ENCODE data around the gene MIF.

The MIF gene

DNA sequence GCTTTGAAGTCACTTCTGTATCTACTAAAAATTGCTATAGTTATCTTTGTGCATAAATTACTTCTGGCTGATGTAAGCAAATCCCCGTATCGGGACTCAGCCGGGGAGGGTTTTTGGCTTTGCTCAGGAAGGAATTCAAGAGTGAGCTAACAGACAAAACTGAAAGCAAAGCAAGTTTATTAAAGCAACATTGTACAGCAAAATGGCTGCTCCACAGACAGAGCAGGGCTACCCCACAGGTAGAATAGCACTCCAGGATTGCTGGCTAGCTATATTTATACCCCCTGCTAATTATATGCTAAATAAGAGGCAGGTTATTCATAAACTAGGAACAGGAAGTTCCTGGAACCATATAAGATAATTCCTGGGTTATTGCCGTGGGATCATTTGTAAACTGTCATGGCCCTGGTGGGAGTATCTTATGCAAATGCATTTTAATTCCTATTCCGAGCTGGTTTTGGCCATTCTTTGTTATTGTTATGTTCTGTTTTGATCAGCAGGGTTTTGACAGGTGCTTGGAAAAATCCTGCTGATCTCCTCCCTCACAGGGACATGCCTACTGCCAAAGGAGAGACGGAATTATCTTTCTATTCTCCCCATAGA lies 15.2 kb downstream of the MIF start:
- Histone ChIP-seq H4K20me1 (ENCODE audit: insufficient read depth, low read length) (no peaks in the 10 kb centered on the region), H3K4me3 (ENCODE audit: low read depth in 1 of 2, low read length in 2 of 2) (no peak overlapping the region), H3K79me2 (ENCODE audit: insufficient read depth, low read length) (peaks cover 5% of the 10 kb centered on the region; the same call in 1 of the 2 replicates), H3K27ac (ENCODE audit: low read length) (no peak overlapping the region), H3K4me1 (ENCODE audit: insufficient read depth, low read length) (peaks cover 14% of the 10 kb centered on the region), H3K9me3 (ENCODE audit: insufficient read depth, low read length, severe bottlenecking) (no peaks in the 10 kb centered on the region), H3K9ac (ENCODE audit: low read depth, low read length) (no peak overlapping the region), H3K27me3 (ENCODE audit: insufficient read depth, low read length, poor library complexity) (no peaks in the 10 kb centered on the region), H2AFZ (ENCODE audit: low read depth, low read length) (no peak overlapping the region), H3K4me2 (ENCODE audit: insufficient read depth, low read length) (no peak overlapping the region), H3K36me3 (ENCODE audit: insufficient read depth, low read length) (no peaks in the 10 kb centered on the region)
- no peak for TF ChIP-seq EZH2 (IDR thresholded peaks at IDR 0.05; ENCODE audit: borderline replicate concordance, low read depth, low read length, severe bottlenecking)
- TF ChIP-seq, protein P1, sequence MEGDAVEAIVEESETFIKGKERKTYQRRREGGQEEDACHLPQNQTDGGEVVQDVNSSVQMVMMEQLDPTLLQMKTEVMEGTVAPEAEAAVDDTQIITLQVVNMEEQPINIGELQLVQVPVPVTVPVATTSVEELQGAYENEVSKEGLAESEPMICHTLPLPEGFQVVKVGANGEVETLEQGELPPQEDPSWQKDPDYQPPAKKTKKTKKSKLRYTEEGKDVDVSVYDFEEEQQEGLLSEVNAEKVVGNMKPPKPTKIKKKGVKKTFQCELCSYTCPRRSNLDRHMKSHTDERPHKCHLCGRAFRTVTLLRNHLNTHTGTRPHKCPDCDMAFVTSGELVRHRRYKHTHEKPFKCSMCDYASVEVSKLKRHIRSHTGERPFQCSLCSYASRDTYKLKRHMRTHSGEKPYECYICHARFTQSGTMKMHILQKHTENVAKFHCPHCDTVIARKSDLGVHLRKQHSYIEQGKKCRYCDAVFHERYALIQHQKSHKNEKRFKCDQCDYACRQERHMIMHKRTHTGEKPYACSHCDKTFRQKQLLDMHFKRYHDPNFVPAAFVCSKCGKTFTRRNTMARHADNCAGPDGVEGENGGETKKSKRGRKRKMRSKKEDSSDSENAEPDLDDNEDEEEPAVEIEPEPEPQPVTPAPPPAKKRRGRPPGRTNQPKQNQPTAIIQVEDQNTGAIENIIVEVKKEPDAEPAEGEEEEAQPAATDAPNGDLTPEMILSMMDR (IDR thresholded peaks at IDR 0.05; ENCODE audit: borderline replicate concordance, extremely low read depth, low read length, poor library complexity, severe bottlenecking), result no peak
- ATAC-seq (ENCODE audit: insufficient read depth, low read depth), result no peak
- no peak for DNase-seq

GRCh38 chr22:23910496-23911190 lies 16.5 kb downstream of the MIF start:
- Histone ChIP-seq H3K9me3 (ENCODE audit: insufficient read depth, low read length, severe bottlenecking) (no peaks in the 10 kb centered on the region), H3K36me3 (ENCODE audit: insufficient read depth, low read length) (no peaks in the 10 kb centered on the region), H3K4me3 (ENCODE audit: low read depth in 1 of 2, low read length in 2 of 2) (no peak overlapping the region), H3K4me1 (ENCODE audit: insufficient read depth, low read length) (peaks cover 22% of the 10 kb centered on the region), H3K79me2 (ENCODE audit: insufficient read depth, low read length) (peaks cover 5% of the 10 kb centered on the region; the same call in 1 of the 2 replicates), H2AFZ (ENCODE audit: low read depth, low read length) (no peak overlapping the region), H3K27me3 (ENCODE audit: insufficient read depth, low read length, poor library complexity) (no peaks in the 10 kb centered on the region), H4K20me1 (ENCODE audit: insufficient read depth, low read length) (no peaks in the 10 kb centered on the region), H3K4me2 (ENCODE audit: insufficient read depth, low read length) (no peak overlapping the region), H3K9ac (ENCODE audit: low read depth, low read length) (no peak overlapping the region), H3K27ac (ENCODE audit: low read length) (no peak overlapping the region)
- ATAC-seq (ENCODE audit: insufficient read depth, low read depth) (no peak), DNase-seq (no peak)
- no peak for TF ChIP-seq EZH2 (IDR thresholded peaks at IDR 0.05; ENCODE audit: borderline replicate concordance, low read depth, low read length, severe bottlenecking)
- TF ChIP-seq, protein P1 (IDR thresholded peaks at IDR 0.05; ENCODE audit: borderline replicate concordance, extremely low read depth, low read length, poor library complexity, severe bottlenecking), result no peak

GRCh38 chr22:23911318-23911980 lies 17.3 kb downstream of the MIF start:
- Histone ChIP-seq H2AFZ (ENCODE audit: low read depth, low read length) (no peak overlapping the region), H3K36me3 (ENCODE audit: insufficient read depth, low read length) (no peaks in the 10 kb centered on the region), H3K4me3 (ENCODE audit: low read depth in 1 of 2, low read length in 2 of 2) (no peak overlapping the region), H3K4me1 (ENCODE audit: insufficient read depth, low read length) (peaks cover 22% of the 10 kb centered on the region), H3K79me2 (ENCODE audit: insufficient read depth, low read length) (peaks cover 5% of the 10 kb centered on the region; the same call in 1 of the 2 replicates), H4K20me1 (ENCODE audit: insufficient read depth, low read length) (no peaks in the 10 kb centered on the region), H3K27me3 (ENCODE audit: insufficient read depth, low read length, poor library complexity) (no peaks in the 10 kb centered on the region), H3K9me3 (ENCODE audit: insufficient read depth, low read length, severe bottlenecking) (no peaks in the 10 kb centered on the region), H3K9ac (ENCODE audit: low read depth, low read length) (no peak overlapping the region), H3K27ac (ENCODE audit: low read length) (no peak overlapping the region), H3K4me2 (ENCODE audit: insufficient read depth, low read length) (no peak overlapping the region)
- DNase-seq (no peak), ATAC-seq (ENCODE audit: insufficient read depth, low read depth) (no peak)
- no peak for TF ChIP-seq EZH2 (IDR thresholded peaks at IDR 0.05; ENCODE audit: borderline replicate concordance, low read depth, low read length, severe bottlenecking)
- TF ChIP-seq, protein P1 (IDR thresholded peaks at IDR 0.05; ENCODE audit: borderline replicate concordance, extremely low read depth, low read length, poor library complexity, severe bottlenecking), result no peak
